ENCODE results near the gene ELOB.

DNA sequence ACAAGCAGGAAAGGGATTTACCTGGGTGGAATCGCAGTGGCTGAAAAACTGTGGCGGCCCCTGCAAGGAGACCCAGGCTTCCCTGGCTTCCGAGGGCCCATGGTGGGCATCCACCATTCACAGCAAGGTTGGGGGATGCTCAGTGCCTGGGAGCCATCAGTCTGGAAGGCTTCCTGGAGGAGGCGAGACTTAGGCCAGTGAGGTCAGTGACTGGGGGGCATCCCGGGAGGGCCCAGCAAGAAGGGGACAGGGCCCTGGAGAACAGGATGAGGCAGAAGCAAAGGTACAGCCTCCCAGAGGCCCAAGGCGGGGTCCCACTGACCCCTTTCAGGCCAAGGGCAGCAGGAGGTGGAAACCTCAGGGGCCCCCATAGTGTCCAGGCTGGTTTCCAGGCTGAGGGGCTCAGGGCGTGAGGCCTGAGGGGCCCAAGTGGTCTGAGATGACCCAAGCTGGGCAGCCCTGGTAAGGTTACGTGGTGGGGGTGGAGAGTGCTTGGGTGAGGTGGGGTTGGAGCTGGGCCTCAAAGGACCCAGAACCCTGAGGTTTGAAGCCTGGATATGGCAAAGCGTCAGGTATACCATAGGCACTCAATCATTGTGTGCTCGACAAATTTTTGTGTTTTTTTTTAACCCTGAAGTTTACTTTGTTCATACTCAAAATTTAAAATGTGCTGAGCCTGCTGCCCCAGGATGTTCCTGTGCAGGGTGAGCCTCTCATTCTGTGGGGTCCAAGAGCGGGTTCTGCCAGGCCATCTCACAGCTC, 40.4 kb downstream of the ELOB start:
- no peak for TF ChIP-seq TAF1 (IDR thresholded peaks at IDR 0.05; ENCODE audit: low read depth, low read length)
- no peak for TF ChIP-seq POLR2A (IDR thresholded peaks at IDR 0.05; ENCODE audit: low read depth, low read length)
- no peak for TF ChIP-seq POU2F2 (IDR thresholded peaks at IDR 0.05; ENCODE audit: low read depth, low read length)
- no peak for TF ChIP-seq PAX5 (IDR thresholded peaks at IDR 0.05; ENCODE audit: insufficient read depth, low read length, severe bottlenecking)
- TF ChIP-seq POLR2AphosphoS5 (IDR thresholded peaks at IDR 0.05; ENCODE audit: low read depth, low read length) = no peak

Data from GM12891 (cell line).